GM23338 (cell line): ENCODE data around the gene CSNK2B. TPM values are rescaled to one million over a fixed set of nuclear protein-coding genes. Genes with fewer than 3 reads are reported as not detected.

Experiments used
- ATAC-seq: fragments of 200-7000 bp; cut with Tn5 transposase; 3 replicates; pipeline ENCODE4 v1.9.1; 2020
- DNase-seq: peaks from one replicate; pipeline ENCODE4 v3.0.0-alpha.2; 2015; ENCODE audit warnings: low spot score
- H2AFZ ChIP-seq: fragments of 200-600 bp; sonication (generic); 2 replicates; pipeline ENCODE4 v1.8.0; 2016; ENCODE audit warnings: antibody characterized with exemption, mild to moderate bottlenecking, moderate library complexity
- H3F3A ChIP-seq: fragments of 200-600 bp; sonication (generic); replicated peaks from 2 replicates; pipeline ENCODE4 v1.8.0; 2017; ENCODE audit warnings: antibody characterized with exemption, mixed run types, low read depth
- H3K27ac ChIP-seq: fragments of 200-600 bp; sonication (generic); 2 replicates; pipeline ENCODE4 v1.6.1; 2016; ENCODE audit warnings: low read depth
- H3K27me3 ChIP-seq: fragments of 200-600 bp; sonication (generic); 2 replicates; pipeline ENCODE4 v1.8.0; 2016; ENCODE audit warnings: mild to moderate bottlenecking, mixed run types, moderate library complexity; ENCODE audit not compliant: insufficient read depth
- H3K36me3 ChIP-seq: fragments of 200-600 bp; sonication (generic); 2 replicates; pipeline ENCODE4 v1.8.0; 2016; ENCODE audit warnings: mild to moderate bottlenecking; ENCODE audit not compliant: insufficient read depth
- H3K4me1 ChIP-seq: fragments of 200-600 bp; sonication (generic); 2 replicates; pipeline ENCODE4 v1.8.0; 2016; ENCODE audit warnings: mild to moderate bottlenecking, moderate library complexity; ENCODE audit not compliant: insufficient read depth
- H3K4me2 ChIP-seq: fragments of 200-600 bp; sonication (generic); 2 replicates; pipeline ENCODE4 v1.7.1; 2017; ENCODE audit warnings: mixed run types
- H3K4me3 ChIP-seq: fragments of 200-600 bp; sonication (generic); 2 replicates; pipeline ENCODE4 v1.6.1; 2016; ENCODE audit warnings: mixed run types
- H3K79me2 ChIP-seq: fragments of 200-600 bp; sonication (generic); replicated peaks from 2 replicates; pipeline ENCODE4 v1.8.0; 2017; ENCODE audit warnings: mild to moderate bottlenecking; ENCODE audit not compliant: insufficient read depth
- H3K9me2 ChIP-seq: fragments of 200-600 bp; sonication (generic); 2 replicates; pipeline ENCODE4 v1.8.0; 2017; ENCODE audit not compliant: insufficient read depth
- H4K20me1 ChIP-seq: fragments of 200-600 bp; sonication (generic); replicated peaks from 2 replicates; pipeline ENCODE4 v1.8.0; 2017; ENCODE audit warnings: mild to moderate bottlenecking; ENCODE audit not compliant: insufficient read depth
- H3K27ac Mint-ChIP-seq: 2 replicates; pipeline ENCODE4 v1.8.0; 2020; ENCODE audit warnings: inconsistent platforms, mild to moderate bottlenecking, moderate library complexity, mixed read lengths
- H3K27me3 Mint-ChIP-seq: 3 replicates; pipeline ENCODE4 v1.8.0; 2022; ENCODE audit warnings: low read depth, mild to moderate bottlenecking, moderate library complexity, mixed read lengths, inconsistent platforms; ENCODE audit not compliant: insufficient read depth, poor library complexity
- H3K36me3 Mint-ChIP-seq: 3 replicates; pipeline ENCODE4 v1.8.0; 2021; ENCODE audit warnings: low read depth, mild to moderate bottlenecking, inconsistent platforms, moderate library complexity, mixed read lengths
- H3K4me1 Mint-ChIP-seq: 3 replicates; pipeline ENCODE4 v1.8.0; 2020; ENCODE audit warnings: mild to moderate bottlenecking, inconsistent platforms, mixed read lengths
- H3K4me3 Mint-ChIP-seq: 3 replicates; pipeline ENCODE4 v1.8.0; 2021; ENCODE audit warnings: moderate library complexity, mild to moderate bottlenecking, inconsistent platforms, mixed read lengths
- H3K9me3 Mint-ChIP-seq: 3 replicates; pipeline ENCODE4 v1.8.0; 2020; ENCODE audit warnings: moderate library complexity, mild to moderate bottlenecking, inconsistent platforms, mixed read lengths
- CREB1 ChIP-seq: fragments of 250-450 bp; sonication (Bioruptor Pico); IDR thresholded peaks from 2 replicates; pipeline ENCODE4 v1.5.0; 2020; ENCODE audit warnings: low read depth, mild to moderate bottlenecking, moderate library complexity
- CTCF ChIP-seq, 2 experiments: fragments of 200-600 bp in 1 of 2; sonication (generic) in 1 of 2; conservative IDR thresholded peaks; 2 replicates each; pipeline versions ENCODE4 v1.5.1 to v1.6.1; 2016 to 2017; ENCODE audit warnings: antibody characterized with exemption in 2 of 2, low read depth in 2 of 2, mild to moderate bottlenecking in 2 of 2, moderate library complexity in 1 of 2
- ETS1 ChIP-seq: IDR thresholded peaks from 2 replicates; pipeline ENCODE4 v1.6.1; 2016; ENCODE audit warnings: antibody characterized with exemption
- EZH2 ChIP-seq: fragments of 200-600 bp; sonication (generic); IDR thresholded peaks from one replicate; pipeline ENCODE4 v1.8.0; 2017; ENCODE audit warnings: antibody characterized with exemption, mild to moderate bottlenecking, low read depth; ENCODE audit not compliant: unreplicated experiment
- EZH2phosphoT487 ChIP-seq: fragments of 200-600 bp; sonication (generic); IDR thresholded peaks from one replicate; pipeline ENCODE4 v1.8.1; 2018; ENCODE audit warnings: antibody characterized with exemption; ENCODE audit not compliant: unreplicated experiment
- JUNB ChIP-seq: IDR thresholded peaks from one replicate; pipeline ENCODE4 v1.6.1; 2016; ENCODE audit warnings: antibody characterized with exemption; ENCODE audit not compliant: unreplicated experiment
- NANOG ChIP-seq: IDR thresholded peaks from 2 replicates; pipeline ENCODE4 v1.6.1; 2016; ENCODE audit warnings: antibody characterized with exemption, borderline replicate concordance
- REST ChIP-seq: IDR thresholded peaks from one replicate; pipeline ENCODE4 v1.6.1; 2018; ENCODE audit warnings: antibody characterized with exemption; ENCODE audit not compliant: unreplicated experiment
- ZNF114 ChIP-seq: fragments of 250-450 bp; sonication (Bioruptor Pico); IDR thresholded peaks from 2 replicates; pipeline ENCODE4 v1.5.0; 2020; ENCODE audit warnings: mild to moderate bottlenecking, moderate library complexity
- ZNF331 ChIP-seq: fragments of 250-450 bp; sonication (Bioruptor Pico); IDR thresholded peaks from 2 replicates; pipeline ENCODE4 v1.5.0; 2020; ENCODE audit warnings: low read depth, mild to moderate bottlenecking, moderate library complexity
- ZNF462 ChIP-seq: fragments of 250-450 bp; sonication (Bioruptor Pico); IDR thresholded peaks from 2 replicates; pipeline ENCODE4 v1.5.0; 2020; ENCODE audit warnings: mild to moderate bottlenecking, moderate library complexity
- polyA plus RNA-seq: library from polyadenylated mRNA; unstranded; fragments of >200 nt; fragmentation: Nextera tagmentation; extraction: Ambion mirVana; gene quantifications from 2 replicates; pipeline ENCODE4 v1.2.1, GENCODE V29; 2016
- total RNA-seq: library from RNA; depleted of rRNA; stranded (reverse); fragments of >200 nt; shearing (Covaris generic); gene quantifications from 2 replicates; pipeline ENCODE4 v1.2.3, GENCODE V29; 2014

CSNK2B gene
- total and polyA plus RNA-seq, 2 experiments from 2014 or later, result 260 to 271 TPM

GRCh38 chr6:31692886-31693285, 27.0 kb downstream of the CSNK2B start (continued):
- TF ChIP-seq CTCF (conservative IDR thresholded peaks at IDR 0.05; ENCODE audit: low read depth in 2 of 2), result no peak
- TF ChIP-seq ZNF331, result no peak
- TF ChIP-seq JUNB, result no peak
- no peak for TF ChIP-seq EZH2phosphoT487

- Mint-ChIP-seq H3K9me3 (no peaks in the 10 kb centered on the region), H3K4me1 (no peaks in the 10 kb centered on the region), H3K36me3 (peaks cover 27% of the 10 kb centered on the region), H3K27me3 (peaks cover 5% of the 10 kb centered on the region), H3K4me3 (no peak overlapping the region), H3K27ac (no peak overlapping the region)
- H4K20me1 ChIP-seq, result no peaks in the 10 kb centered on the region
- no peak overlapping the region for H3K27ac ChIP-seq
- no peak overlapping the region for H3K4me2 ChIP-seq
- no peaks in the 10 kb centered on the region for H3F3A ChIP-seq
- peaks cover 6% of the 10 kb centered on the region; the same call in 1 of the 2 replicates for H3K36me3 ChIP-seq
- H3K9me2 ChIP-seq, result no peaks in the 10 kb centered on the region
- H2AFZ ChIP-seq, result no peak overlapping the region
- no peak for DNase-seq
- no peaks in the 10 kb centered on the region for H3K4me1 ChIP-seq
- H3K27me3 ChIP-seq, result no peaks in the 10 kb centered on the region
- no peaks in the 10 kb centered on the region; the same call in 1 of the 2 replicates for H3K79me2 ChIP-seq
- no peak for ATAC-seq
- H3K4me3 ChIP-seq, result no peak overlapping the region
- TF ChIP-seq EZH2 (no peak), CREB1 (CRISPR knock-in tag) (no peak), ZNF331 (no peak), ZNF114 (CRISPR knock-in tag) (no peak), NANOG (no peak), REST (no peak), ETS1 (no peak), ZNF462 (CRISPR knock-in tag) (no peak)
Observed at GRCh38 chr6:31693535-31693934, 27.7 kb downstream of the CSNK2B start.
